ENCODE data around the gene HOXD8.

- TF ChIP-seq CTCF (conservative IDR thresholded peaks at IDR 0.05), result no peak
- TF ChIP-seq EZH2 (IDR thresholded peaks at IDR 0.05; ENCODE audit: low read depth), result no peak
Observed at GRCh38 chr2:176115883-176116813, 13.4 kb upstream of the HOXD8 start, which contains the start of gene HOXD10.
